Astrocyte (in vitro differentiated cells and primary cell): Measurements from ENCODE around the gene RRP9. TPM values are rescaled to one million over a fixed set of nuclear protein-coding genes. Genes with fewer than 3 reads are reported as not detected.

Experiments used
- DNase-seq: peaks from one replicate; pipeline ENCODE4 v3.0.0-alpha.2; 2010; ENCODE audit warnings: low read depth
- FAIRE-seq: peaks from 2 replicates; lab custom pipeline; 2011; peaks lifted over from hg19 to GRCh38; lab: Jason Lieb, UNC
- H2AFZ ChIP-seq: 2 replicates; pipeline ENCODE4 v1.6.0; 2012; ENCODE audit warnings: low read depth, low read length, inconsistent platforms
- H3K27ac ChIP-seq: 2 replicates; pipeline ENCODE4 v1.5.1; 2011; ENCODE audit warnings: low read depth, low read length, inconsistent platforms
- H3K27me3 ChIP-seq: 2 replicates; pipeline ENCODE4 v1.6.0; 2011; ENCODE audit warnings: low read length, inconsistent platforms; ENCODE audit not compliant: insufficient read depth
- H3K36me3 ChIP-seq: 2 replicates; pipeline ENCODE4 v1.5.1; 2011; ENCODE audit warnings: low read length, inconsistent platforms; ENCODE audit not compliant: insufficient read depth
- H3K4me1 ChIP-seq: 2 replicates; pipeline ENCODE4 v1.5.1; 2011; ENCODE audit warnings: low read length, inconsistent platforms; ENCODE audit not compliant: insufficient read depth
- H3K4me2 ChIP-seq: 2 replicates; pipeline ENCODE4 v1.6.0; 2012; ENCODE audit warnings: low read length, inconsistent platforms
- H3K4me3 ChIP-seq: 2 replicates; pipeline ENCODE4 v1.5.1; 2011; ENCODE audit warnings: low read depth, mild to moderate bottlenecking, low read length, inconsistent platforms; ENCODE audit not compliant: insufficient read depth
- H3K79me2 ChIP-seq: 2 replicates; pipeline ENCODE4 v1.6.0; 2012; ENCODE audit warnings: mild to moderate bottlenecking, low read length, inconsistent platforms; ENCODE audit not compliant: insufficient read depth
- H3K9ac ChIP-seq: 2 replicates; pipeline ENCODE4 v1.6.0; 2012; ENCODE audit warnings: mild to moderate bottlenecking, low read length, inconsistent platforms
- H3K9me3 ChIP-seq: 2 replicates; pipeline ENCODE4 v1.5.1; 2012; ENCODE audit warnings: low read depth, mild to moderate bottlenecking, low read length, inconsistent platforms; ENCODE audit not compliant: insufficient read depth
- H4K20me1 ChIP-seq: 2 replicates; pipeline ENCODE4 v1.6.0; 2012; ENCODE audit warnings: low read length, inconsistent platforms; ENCODE audit not compliant: insufficient read depth
- H3K27ac Mint-ChIP-seq: one replicate; pipeline ENCODE4 v1.8.0; 2021; ENCODE audit warnings: mild to moderate bottlenecking, mixed read lengths; ENCODE audit not compliant: unreplicated experiment
- H3K27me3 Mint-ChIP-seq: one replicate; pipeline ENCODE4 v1.8.0; 2021; ENCODE audit warnings: low read depth, mixed read lengths; ENCODE audit not compliant: unreplicated experiment
- H3K36me3 Mint-ChIP-seq: one replicate; pipeline ENCODE4 v1.8.0; 2021; ENCODE audit warnings: low read depth, mixed read lengths; ENCODE audit not compliant: unreplicated experiment
- H3K4me1 Mint-ChIP-seq: one replicate; pipeline ENCODE4 v1.8.0; 2021; ENCODE audit warnings: low read depth, mixed read lengths; ENCODE audit not compliant: unreplicated experiment
- H3K4me3 Mint-ChIP-seq: one replicate; pipeline ENCODE4 v1.8.0; 2021; ENCODE audit warnings: mild to moderate bottlenecking, moderate library complexity, mixed read lengths; ENCODE audit not compliant: unreplicated experiment
- H3K9me3 Mint-ChIP-seq: one replicate; pipeline ENCODE4 v1.8.0; 2021; ENCODE audit warnings: mild to moderate bottlenecking, mixed read lengths; ENCODE audit not compliant: unreplicated experiment
- CTCF ChIP-seq: IDR thresholded peaks from 2 replicates; pipeline ENCODE4 v1.5.1; 2011; ENCODE audit warnings: low read depth, mild to moderate bottlenecking, inconsistent platforms, low read length, moderate library complexity; ENCODE audit not compliant: insufficient read depth
- EZH2 ChIP-seq: IDR thresholded peaks from 2 replicates; pipeline ENCODE4 v1.6.1; 2012; ENCODE audit warnings: mild to moderate bottlenecking, low read length, inconsistent platforms; ENCODE audit not compliant: insufficient read depth
- total RNA-seq: library from RNA; stranded (reverse); gene quantifications from 2 replicates; pipeline ENCODE4 v1.2.1, GENCODE V29; 2021

RRP9 gene
- total RNA-seq, 1 donor from 2014 or later = 22.9 TPM

DNA sequence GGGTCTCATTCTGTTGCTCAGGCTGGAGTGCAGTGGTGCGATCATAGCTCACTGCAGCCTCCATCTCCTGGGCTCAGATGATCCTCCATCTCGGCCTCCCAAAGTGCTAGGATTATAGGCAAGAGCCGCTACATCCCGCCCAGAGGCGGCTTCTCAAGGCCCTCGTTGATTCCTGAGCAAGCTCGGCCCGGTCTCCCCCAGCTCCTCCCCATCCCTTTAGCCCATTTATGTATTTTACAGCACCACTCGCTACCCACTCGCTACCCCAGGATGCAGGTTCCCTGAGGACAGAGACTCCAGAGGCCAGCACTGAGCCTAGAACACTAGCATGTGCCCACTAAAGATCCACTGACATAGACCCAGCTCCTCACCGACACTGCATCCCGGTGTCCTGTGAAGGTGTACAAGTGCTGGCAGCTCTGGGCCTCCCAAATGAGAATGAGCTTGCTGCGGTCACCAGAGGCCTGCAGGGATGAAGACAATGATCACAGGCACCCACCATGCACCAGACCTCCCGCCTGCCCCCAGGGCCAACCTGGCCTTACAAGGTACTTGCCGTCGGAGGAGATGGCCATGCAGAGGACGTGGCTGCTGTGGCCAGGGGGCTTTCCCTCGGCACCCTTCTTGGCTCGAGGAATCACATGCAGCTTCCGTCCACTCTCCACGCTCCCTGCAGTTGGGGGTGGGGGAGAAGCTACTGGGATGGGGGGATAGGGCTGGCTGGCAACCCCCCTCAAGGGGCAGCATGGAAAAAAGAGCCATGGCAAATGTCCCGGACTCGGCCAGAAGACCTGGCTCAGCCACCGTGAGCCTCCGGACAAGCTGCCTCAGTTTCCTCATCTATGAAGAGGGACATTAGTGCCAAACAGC, 5.6 kb downstream of the RRP9 start:
- Mint-ChIP-seq H3K36me3 (peaks cover 27% of the 10 kb centered on the region), H3K27me3 (no peaks in the 10 kb centered on the region), H3K27ac (no peak overlapping the region), H3K9me3 (no peaks in the 10 kb centered on the region), H3K4me3 (no peak overlapping the region), H3K4me1 (peaks cover 6% of the 10 kb centered on the region)
- Histone ChIP-seq H3K9me3 (no peaks in the 10 kb centered on the region), H3K4me1 (peaks cover 13% of the 10 kb centered on the region), H3K27me3 (no peaks in the 10 kb centered on the region), H3K4me3 (no peak overlapping the region), H3K4me2 (no peak overlapping the region), H3K9ac (no peak overlapping the region), H3K36me3 (peaks cover 11% of the 10 kb centered on the region), H3K79me2 (peaks cover 32% of the 10 kb centered on the region), H4K20me1 (peaks cover 44% of the 10 kb centered on the region), H2AFZ (no peak overlapping the region), H3K27ac (no peak overlapping the region)
- FAIRE-seq (no peak), DNase-seq (no peak)
- TF ChIP-seq CTCF = no peak
- TF ChIP-seq EZH2 = no peak

- peaks cover 11% of the 10 kb centered on the region for H3K36me3 ChIP-seq
- no peak overlapping the region for H3K4me3 Mint-ChIP-seq
- no peaks in the 10 kb centered on the region for H3K9me3 Mint-ChIP-seq
These were observed 6.5 kb downstream of the RRP9 start for GRCh38 chr3:51934991-51935885.

More at GRCh38 chr3:51934991-51935885, 6.5 kb downstream of the RRP9 start:
- peaks cover 31% of the 10 kb centered on the region for H3K36me3 Mint-ChIP-seq
- H3K27me3 Mint-ChIP-seq = no peaks in the 10 kb centered on the region
- no peaks in the 10 kb centered on the region for H3K4me1 Mint-ChIP-seq
- DNase-seq (no peak), FAIRE-seq (no peak)
- Histone ChIP-seq H2AFZ (no peak overlapping the region), H3K4me3 (no peak overlapping the region), H3K9me3 (no peaks in the 10 kb centered on the region), H3K4me1 (peaks cover 4% of the 10 kb centered on the region), H3K4me2 (no peak overlapping the region), H3K27ac (no peak overlapping the region), H3K9ac (no peak overlapping the region), H3K79me2 (peaks cover 23% of the 10 kb centered on the region), H4K20me1 (peaks cover 35% of the 10 kb centered on the region), H3K27me3 (no peaks in the 10 kb centered on the region)
- TF ChIP-seq EZH2 (no peak), CTCF (no peak)
- H3K27ac Mint-ChIP-seq = no peak overlapping the region
